GM18502 (cell line): ENCODE measurements around the gene OR6A2.
A peak's percentile ranks its signal among the peaks of the same experiment; 100 is the strongest.
"Not testable (repeated sequence)": the region's sequence is repeated elsewhere in the genome, so short reads cannot be mapped to it uniquely, and the experiment has no call there.

Source experiments
- ATAC-seq: cut with Tn5 transposase; IDR thresholded peaks from one replicate; pipeline ENCODE4 v1.9.1; 2021; ENCODE audit warnings: mild to moderate bottlenecking; ENCODE audit not compliant: unreplicated experiment, poor library complexity

Gene OR6A2

DNA sequence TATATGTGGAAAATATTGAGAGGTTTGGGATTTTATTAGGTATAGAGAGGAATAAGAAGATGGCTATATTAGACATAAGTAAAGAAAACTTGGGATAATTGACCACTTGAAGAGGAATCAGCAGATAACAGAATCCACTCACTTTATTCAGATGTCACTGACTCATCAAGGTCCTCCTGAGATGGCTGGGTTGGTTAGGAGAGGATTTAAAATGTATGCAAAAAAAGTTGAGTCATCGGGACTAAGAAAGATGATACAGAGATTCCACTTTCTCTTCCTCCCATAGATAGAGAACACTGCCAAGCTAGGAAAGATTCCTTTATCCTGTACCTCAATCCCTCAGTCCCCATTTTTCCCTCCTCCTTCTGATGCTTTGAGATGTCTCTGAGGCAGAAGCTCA is at the start of gene OR6A2:
Gene OR6A2 (minus strand): TSS at position 288 of the 400 bp plus-strand sequence. CDS start 3,981 bp downstream, outside the sequence.
- no peak for ATAC-seq

DNA sequence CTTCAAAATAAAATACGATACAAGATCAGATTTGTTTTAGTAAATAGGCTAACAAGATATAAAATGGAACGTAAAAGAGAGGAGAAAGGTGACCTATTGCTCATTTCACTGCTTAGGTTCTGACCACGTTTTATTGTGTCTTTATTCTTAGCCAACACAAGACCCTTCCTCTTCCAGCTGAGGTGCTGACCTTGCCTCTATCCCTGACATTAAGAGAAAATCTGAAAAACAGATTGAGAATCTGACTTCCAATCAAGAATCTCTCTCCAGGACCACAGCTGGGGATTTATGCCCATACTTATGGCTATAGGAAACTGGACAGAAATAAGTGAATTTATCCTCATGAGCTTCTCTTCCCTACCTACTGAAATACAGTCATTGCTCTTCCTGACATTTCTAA is 45.9 kb upstream of the OR6A2 start, which contains the start of gene OR10A5:
Gene OR10A5 (plus strand): TSS at position 301 of the 400 bp plus-strand sequence. CDS start 0 bp downstream, at position 301.
- no peak for ATAC-seq

DNA sequence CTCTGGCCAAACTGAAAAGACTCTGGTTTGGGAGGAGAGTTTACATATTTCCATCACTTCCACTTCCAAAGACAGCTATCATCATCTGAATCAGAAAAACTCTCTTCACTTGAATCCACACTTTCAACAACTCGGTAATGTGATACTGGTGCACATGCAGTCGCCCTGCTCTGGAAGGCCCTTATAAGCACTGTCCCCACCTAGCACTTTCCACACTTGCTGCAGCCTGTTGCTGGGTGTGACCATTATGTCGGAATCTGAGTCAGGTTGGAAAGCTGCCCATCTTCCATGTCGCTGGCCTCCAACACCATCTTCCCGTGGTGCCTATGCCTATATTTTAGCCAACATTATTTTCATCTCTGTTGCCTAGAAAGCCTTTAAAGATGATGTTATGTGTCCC is 44.9 kb upstream of the OR6A2 start:
- ATAC-seq, result no peak

DNA sequence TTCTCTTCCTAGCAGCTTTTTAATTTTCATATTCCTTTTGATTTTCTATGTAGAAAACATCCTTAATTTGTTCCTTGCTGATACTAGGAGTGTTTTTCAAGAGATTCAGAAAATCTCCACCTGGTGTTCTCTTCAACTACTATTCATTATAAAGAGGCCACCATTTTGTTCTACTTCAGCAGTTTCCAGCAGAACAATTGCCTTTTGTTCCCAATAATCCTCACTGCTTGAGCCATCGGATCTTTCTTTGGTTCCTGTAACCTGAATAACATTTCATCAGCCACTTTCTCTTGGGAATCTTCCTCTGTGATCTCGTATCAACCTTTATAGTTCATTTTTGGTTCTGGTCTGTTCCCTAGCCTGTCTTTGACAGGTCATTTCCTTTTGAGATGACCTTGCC is 44.2 kb upstream of the OR6A2 start:
- ATAC-seq, result no peak

DNA sequence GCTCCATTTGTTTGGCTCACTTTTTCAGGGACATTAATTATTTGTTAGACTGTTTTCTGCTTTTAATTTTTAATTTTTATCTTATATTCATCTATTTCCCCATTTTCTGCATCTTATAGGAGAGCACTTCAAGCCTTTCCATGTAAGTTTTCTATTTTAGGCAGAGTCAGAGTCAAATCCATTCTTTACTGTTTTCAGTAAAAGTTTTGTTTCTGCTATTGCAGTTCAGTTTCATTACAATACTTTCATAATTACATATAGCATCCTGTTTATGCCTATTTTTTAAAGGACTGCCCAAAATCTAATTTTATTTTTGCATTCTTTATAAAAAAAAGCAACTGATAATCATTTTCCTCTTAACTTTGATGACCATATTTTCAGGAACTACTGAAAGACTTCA is 42.2 kb upstream of the OR6A2 start:
- peak; percentile 44 for ATAC-seq

DNA sequence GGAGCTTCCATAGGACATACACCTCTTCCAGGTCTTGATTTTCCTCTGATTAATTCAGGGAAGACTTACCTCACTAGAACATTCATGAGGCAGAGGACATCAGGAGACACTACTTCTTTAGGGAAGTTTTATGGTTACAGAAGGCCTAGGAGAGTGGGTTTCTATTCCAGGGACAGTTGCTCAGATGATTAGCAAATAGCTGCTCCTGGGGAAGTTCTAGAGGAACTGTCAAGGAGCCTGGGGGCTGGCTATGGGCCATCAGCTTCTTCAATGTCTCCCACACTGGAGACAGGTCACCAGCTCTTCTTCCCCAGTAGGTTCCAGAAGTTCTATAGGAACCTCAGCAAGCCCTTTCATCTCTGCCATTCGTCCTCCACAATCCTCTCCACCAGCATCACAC is 34.5 kb upstream of the OR6A2 start:
- no peak for ATAC-seq

DNA sequence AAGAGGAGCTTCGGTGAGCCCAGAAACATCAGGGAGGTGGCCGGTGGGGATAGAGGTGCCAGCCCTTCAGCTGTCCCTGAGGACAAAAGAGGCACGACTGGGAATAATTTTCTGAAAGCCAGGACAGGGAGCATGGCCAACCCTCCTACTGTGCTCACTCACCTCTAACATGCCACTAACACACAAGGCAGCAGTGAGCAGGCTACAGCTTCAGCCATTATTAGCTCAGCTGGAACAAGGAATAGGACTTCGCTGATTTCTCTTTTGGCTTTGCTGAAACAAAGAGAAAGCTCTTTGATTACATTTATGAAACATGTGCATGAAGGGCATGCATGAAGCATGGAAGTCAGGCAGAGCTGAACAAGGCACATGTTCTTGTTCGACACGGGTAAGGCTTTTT is 33.9 kb upstream of the OR6A2 start:
- no peak for ATAC-seq

DNA sequence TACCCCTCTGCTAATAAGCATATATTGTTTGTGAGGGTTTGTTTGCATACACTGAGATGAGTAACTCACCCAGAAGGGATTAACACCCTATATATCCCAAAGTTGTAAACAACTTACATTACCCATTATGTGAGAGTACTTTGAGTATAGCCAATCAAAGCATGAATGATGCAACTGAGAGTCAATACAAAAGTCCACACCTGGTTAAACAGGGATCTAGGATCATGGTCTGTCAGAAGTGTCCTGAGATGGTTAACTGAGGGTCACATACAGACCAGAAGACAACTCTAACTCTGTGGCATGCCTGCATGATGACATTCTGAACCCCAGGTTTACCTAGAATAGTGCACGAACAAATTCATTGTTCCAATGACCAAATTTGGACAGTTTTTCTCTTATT is 28.6 kb upstream of the OR6A2 start:
- no peak for ATAC-seq

DNA sequence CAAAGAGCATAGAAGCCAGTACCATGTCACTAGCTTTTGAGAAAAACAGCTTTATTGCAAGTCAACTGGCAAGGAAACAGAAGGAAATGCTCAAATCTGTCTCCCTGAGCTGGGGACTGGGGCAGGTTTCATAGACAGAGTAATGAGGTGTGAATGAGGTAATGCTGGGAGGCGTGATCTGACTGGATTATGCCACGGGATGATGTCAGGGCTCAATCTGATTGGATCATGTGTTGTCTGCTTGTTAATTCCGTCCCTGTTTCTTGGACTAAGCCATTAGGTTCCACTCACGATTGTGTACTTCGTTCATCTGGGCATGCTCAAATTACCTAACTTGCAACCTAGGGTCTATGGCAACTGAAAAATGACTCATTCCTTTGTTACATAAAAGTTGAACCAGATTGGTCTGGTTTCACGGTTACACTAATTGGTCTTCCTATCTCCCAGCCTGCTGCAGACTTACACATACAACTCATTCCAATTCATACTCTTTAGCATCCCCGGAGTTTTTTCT is 25.8 kb upstream of the OR6A2 start:
- ATAC-seq, result no peak

DNA sequence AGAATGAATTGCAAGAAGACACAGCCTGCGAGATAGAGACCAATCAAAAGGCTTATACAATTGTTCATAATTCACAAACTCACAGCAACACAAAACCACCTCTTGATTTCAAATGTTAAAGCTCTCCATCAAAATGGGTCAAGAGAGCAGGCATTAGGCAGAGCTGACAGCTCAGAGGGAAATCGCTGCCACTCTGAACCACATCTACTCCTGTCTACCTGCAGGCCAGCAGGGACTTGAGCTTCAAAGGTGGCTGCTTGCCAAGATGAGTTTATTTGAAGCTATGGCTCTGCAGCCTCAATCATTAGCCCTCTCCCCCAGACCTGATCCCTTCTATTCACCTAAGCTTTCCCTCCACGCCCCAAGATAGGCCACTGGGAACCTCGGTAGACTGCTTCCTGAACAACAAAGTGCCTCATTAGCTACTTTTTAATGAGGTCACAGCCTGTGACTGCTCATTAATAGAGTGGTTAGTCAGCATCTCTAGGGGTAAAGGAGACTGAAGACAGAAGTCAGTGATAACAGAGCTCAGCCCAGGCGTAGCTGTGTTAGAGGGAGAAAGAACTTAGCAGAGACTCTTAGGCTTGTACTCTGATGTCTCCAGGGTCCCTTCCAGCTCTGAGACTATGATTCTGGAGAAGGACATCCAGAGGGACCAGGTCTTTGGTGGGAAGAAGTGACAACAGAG is 24.8 kb upstream of the OR6A2 start:
- ATAC-seq, result no peak

DNA sequence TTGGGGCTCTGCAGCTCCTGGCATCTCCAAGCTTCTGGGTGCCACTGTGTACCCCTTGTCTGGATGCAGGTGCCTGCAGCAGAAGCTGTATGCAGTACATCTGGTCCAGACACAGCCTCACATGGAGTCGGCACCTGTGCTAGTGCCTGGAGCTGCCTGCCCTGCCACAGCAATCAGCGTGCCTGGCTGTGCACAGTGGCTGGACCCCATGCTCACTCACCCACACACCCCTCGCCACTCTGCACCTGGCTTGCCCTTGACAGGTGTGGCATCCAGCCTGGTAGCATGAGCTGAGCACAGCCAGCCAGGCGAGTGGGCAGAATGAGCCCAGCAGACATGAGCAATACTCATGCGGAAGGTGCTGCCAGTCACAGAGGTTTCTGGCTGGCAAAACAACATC is 19.5 kb upstream of the OR6A2 start:
- no peak for ATAC-seq

DNA sequence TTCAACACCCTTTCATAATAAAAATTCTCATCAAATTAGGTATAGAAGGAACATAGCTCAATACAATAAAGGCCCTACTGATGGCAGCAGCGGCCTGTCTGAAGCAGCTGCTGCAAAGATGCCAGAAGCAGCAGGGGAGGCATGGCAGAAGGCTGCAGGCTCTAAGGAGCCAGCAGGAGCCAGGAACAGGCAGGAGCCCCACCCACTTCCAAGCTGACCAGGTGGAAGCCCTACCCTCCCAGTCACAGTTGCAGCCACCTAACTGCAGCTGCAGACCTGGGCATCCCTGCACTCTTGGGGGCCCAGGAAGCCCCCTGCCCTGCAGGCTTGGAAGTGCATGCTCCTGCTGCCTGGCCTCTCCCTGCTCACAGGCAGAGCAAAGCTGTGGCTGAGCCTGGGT is 18.2 kb upstream of the OR6A2 start:
- ATAC-seq, result no peak

DNA sequence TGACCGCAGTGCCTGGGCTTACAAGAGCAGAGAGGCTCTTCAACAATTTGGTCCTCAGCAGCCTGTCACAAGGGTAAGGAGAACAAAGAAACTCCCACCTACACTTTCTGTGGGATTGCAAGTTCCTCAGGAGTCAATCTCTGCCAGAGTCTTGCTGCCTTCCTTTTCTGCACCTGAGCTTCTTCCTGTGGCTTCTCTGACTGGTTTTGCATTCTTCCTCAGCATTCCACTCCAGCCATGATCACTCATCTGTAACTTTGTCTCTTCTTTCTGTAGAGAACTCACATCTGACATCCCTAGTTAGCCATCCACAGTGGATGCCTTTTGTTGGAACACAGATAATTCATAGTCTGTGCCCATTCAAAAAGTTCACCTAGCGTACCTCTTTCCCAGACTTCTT is 14.2 kb upstream of the OR6A2 start:
- no peak for ATAC-seq

DNA sequence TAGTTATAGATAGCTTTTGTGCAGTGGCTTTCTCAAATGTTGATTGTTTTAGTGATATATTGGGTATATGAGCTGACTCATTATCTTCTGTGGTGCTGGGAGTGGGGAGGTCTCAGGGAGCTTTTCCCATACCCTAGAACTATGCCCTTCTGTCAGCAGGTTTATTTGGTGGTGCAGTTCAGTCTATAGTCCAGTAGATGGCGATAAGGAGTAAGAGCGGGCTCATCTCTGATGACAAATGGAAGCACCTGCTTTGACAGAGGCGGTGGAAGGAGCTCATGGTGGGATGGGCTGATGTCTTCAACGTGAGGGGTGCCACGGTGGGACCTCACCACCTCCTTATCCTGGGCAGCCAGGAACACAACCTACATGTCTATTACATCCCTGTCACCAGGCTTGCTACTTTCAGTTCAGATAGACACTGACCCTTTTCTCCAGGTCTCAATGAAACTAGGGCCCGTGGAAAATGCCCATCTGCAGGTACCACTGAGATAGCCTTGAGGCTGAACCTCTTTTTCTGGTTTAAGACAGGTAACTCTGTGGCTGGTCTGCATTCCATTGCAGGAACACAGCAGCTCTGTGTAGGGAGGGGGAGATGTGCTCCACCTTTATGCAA is 13.0 kb upstream of the OR6A2 start:
- ATAC-seq, result peak; percentile 93

DNA sequence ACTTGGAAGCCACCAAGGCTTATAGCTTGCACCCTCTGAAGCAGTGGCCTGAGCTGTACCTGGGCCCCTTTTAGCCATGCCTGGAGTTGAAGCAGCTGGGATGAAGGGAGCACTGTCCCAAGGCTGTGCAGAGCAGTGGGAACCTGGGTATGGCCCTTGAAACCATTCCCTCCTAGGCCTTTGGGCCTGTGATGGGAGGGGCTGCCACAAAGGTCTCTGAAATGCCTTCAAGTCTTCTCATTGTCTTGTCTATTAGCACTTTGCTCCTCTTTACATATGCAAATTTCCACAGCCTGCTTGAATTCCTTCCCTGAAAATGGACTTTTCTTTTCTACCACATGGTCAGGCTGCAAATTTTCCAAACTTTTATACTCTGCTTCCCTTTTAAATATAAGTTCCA is 1.6 kb upstream of the OR6A2 start:
- not testable (repeated sequence) for ATAC-seq

DNA sequence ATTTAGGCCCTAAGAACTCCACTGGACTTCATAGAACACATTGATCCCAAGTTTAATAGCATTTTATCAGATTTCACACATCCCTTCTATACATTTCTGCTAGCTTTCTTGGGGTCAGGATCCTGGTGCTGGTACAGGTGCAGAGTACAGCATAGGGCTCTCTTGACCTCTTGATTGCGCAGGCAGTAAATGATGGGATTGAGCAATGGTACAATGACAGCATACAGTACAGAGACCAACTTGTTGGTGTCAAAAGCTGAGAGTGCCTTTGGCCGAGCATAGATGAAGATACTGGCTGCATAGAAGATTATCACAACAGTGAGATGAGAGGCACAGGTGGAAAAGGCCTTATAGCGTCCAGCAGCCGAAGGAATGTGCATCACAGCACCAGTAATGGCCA is 4.8 kb downstream of the OR6A2 start:
- ATAC-seq, result no peak

DNA sequence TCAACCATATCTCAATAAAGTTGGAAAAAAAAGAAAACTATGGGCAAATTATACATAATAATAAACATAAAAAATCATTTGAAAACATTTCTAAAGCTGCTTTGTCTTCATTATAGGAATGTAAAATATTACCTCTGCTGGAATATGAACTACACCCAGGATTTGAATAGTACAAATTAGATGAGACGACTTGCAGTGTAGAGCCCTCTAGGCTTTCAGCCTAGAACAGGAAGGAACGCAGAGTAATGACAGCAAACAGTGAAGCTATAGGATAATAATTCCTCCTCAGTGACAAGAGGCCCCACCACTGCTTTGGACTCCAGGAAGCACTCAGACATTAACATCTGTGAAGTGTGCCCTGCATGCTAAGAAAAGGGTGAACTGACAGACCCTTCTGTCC is 8.9 kb downstream of the OR6A2 start:
- no peak for ATAC-seq

DNA sequence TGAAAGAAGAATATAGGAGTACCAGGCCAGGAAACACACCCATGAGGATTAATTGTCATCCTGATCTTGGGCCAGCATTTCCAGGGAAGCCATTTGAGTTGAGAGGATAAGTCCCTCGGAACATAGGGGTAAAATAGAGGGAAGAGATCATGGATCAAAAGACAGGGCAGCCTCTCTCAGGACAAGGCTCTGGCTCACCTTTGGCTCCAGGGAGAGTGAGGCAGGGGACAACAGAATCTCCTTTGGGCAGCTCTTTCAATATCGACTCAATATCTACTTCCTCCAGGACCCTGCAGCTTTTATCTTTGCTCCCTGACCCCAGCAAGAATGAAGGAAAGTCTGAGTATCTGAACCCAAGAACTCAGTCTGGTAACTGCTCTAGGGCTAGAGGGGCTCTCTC is 16.8 kb downstream of the OR6A2 start, which contains the start of gene OR2AG1:
Gene OR2AG1 (plus strand): TSS at position 301 of the 400 bp plus-strand sequence. CDS start 2,018 bp downstream, outside the sequence.
- no peak for ATAC-seq

DNA sequence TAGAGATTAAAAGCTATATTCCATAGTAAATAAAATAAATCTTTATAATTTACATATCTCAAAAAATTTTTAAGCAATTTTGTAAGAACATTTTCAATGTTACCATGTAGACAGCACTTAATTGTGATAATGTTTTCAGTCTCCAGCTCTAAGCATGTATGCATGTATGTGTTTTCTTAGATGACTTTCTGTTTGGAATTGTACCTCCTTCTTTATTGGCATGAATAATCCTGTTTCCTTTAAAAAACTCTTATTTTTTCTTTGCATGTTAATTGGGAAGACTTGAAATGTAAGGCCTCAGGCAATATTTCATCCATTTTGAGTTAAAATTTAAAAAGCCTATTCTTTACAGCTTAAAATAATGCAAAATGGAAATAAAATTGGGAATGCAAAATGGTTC is 18.7 kb downstream of the OR6A2 start:
- no peak for ATAC-seq

DNA sequence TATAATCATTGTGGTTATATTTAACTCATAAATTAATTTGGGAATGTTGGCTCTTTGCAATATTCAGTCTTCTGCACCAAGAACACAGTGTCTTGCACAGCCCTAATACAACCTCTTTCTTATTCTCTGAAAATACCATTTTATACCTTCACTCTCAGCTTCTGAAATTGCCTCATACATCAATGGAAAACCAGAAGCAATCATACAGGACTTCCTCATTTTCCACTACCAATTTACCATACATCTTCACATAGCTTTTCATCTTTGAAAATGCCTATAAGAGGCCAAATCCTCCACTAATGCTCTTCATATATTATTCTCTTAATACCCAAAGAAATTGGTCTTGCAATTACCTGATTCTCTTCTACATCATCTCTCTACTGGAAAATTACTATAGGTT is 21.0 kb downstream of the OR6A2 start:
- ATAC-seq, result no peak

DNA sequence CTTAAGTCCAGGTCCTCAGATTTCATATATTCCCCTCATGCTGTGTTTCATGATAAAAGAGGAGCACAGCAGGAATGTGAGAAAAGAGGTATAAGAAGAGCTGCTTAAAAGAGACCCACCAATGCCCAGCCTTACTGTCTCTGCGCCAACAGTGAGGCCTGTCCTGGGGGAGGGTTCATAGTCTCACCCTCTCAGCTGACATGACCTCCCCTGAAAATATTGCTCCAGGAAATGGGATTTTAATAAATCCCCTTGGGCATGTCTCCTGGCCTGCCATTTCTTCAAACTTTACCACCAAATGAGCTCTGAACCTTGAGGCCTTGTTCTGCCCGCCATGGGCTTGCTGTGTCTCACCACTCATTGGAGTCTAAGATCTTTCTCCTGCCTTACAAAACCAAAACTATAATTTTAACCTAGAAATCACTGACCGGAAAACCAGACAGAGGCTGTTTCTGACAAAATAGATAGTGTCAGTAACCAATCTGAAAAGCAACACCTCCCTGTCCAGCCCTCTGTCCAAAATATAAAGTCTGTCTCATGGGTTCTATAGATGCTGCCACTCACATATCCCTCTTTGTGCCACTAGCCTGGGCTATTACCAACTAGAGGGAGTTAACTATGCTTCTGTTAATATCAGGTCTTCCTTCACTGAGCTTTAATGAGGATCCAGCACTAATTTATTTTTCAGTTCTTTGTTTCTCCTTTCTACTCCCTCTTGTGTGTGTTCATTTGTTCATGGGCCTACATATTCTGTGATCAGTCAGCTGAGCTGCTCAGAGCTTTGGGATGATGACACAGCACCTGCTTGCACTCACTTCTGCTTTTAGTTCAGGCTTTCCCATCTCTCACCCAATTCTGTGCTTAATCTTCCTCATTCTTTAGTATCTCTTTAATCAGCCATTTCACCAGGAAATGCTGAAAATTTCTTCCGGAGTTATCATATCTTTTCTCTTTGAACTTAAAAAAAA is 27.3 kb downstream of the OR6A2 start, which contains the start of gene OR2AG2:
Gene OR2AG2 (minus strand): TSS at position 51 of the 968 bp plus-strand sequence. CDS start 3,019 bp downstream, outside the sequence.
- peak; percentile 93 for ATAC-seq
